GM21717 (cell line): ENCODE results near the gene MINDY4.
"Not testable (repeated sequence)": the region's sequence is repeated elsewhere in the genome, so short reads cannot be mapped to it uniquely, and the experiment has no call there.

Source experiments
- ATAC-seq: cut with Tn5 transposase; IDR thresholded peaks from one replicate; pipeline ENCODE4 v1.9.1; 2021; ENCODE audit warnings: mild to moderate bottlenecking, moderate library complexity; ENCODE audit not compliant: unreplicated experiment

Gene MINDY4

DNA sequence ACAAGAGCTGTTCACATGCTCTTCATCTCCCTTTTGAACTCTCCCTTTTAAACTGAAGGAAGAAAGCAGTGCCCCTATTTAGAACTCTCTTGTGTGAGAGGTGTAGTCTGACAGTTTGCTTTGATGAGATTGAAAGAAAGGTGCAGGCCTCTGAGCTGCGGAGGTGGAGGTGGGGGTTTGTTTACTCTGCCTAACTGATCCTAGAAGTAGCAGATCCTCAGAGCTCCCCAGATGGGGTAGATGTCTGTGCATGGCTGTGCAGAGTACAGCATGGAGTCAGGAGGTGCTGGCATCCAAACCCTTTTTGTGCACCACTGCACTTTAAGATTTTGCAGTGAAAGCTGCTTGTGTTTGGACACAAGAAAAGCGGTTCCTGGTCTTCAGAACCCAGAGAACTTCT, 58.3 kb downstream of the MINDY4 start:
- no peak for ATAC-seq

GRCh38 chr7:30831227-30831626, 60.0 kb downstream of the MINDY4 start:
- ATAC-seq: no peak

DNA sequence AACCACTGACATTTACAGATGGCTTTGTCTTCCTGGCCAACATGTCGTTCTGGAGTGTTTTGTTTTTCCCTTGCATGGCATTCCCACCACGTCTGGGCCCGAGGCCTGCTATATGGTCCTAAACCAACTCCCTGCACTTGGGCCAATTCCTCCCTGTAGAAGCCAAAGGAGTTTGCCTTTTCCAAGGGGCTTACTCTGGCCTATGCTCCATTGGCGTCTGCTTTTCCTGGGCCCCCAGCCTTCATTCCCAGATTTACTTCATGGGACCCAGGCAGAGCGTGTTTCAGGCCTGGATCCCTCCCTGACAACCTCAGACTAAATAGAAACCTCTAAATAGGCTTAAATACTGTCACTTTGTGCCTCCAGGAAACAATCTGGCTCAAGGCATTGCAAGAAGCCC, 60.7 kb downstream of the MINDY4 start:
- ATAC-seq: no peak

DNA sequence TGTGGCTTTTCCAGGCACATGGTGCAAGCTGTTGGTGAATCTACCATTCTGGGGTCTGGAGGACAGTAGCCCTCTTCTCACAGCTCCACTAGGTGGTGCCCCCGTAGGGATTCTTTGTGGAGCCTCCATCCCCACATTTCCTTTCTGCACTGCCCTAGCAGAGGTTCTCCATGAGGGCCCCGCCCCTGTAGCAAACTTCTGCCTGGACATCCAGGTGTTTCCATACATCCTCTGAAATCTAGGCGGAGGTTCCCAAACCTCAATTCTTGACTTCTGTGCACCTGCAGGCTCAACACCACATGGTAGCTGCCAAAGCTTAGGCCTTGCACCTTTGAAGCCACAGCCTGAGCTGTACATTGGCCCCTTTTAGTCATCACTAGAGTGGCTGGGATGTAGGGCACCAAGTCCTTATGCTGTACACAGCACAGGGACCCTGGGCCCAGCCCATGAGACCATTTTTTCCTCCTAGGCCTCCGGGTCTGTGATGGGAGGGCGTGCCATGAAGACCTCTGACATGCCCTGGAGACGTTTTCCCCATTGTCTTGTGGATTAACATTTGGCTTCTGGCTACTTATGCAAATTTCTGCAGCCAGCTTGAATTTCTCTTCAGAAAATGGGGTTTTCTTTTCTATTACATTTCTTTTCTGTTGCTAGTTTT, 62.9 kb downstream of the MINDY4 start:
- ATAC-seq: not testable (repeated sequence)

GRCh38 chr7:30835396-30835915, 64.2 kb downstream of the MINDY4 start:
- no peak for ATAC-seq

DNA sequence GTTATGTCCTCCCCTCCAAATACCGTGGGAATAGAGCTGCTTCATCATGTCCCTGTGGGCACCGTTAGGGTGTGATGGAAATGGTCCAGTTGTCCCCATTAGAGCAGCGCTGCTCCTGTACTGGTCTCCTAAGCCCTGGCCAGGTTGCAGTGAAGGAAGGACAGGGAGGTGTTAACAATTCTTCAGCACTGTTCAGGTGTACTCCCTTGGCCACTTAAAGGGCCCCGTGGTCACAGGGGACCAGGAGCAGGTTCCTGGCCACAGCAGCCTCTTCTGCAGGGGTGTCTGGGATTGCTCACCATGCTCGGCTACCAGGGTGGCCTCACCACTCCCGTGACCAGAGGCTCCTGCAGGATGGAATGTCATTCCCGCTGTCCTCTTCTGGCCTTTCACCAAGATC, 65.8 kb downstream of the MINDY4 start:
- ATAC-seq: no peak

GRCh38 chr7:30837581-30837980, 66.4 kb downstream of the MINDY4 start:
- ATAC-seq: no peak

DNA sequence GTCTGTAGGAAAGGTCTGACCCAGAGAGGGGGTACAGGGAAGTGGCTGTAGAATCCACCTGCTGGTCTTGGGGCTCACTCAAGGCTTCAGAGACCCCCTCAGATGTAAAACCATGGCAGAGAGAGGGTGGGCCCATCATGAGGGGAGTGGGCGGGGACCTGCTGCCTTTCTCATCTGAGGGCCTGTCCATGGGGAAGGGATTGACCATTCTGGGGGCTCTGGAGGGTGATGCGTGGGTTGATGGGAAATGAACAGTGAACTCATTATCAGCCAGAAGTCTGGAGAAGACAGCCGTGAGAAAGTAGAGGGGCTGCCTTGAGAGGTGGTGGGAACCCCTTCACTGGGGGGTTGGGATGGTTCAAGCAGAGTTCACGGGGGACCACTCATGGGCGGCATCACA, 66.8 kb downstream of the MINDY4 start:
- ATAC-seq: no peak

- ATAC-seq: no peak
Measured at GRCh38 chr7:30840141-30841024, 69.2 kb downstream of the MINDY4 start.

GRCh38 chr7:30841025-30841735, 70.0 kb downstream of the MINDY4 start:
- ATAC-seq: no peak

GRCh38 chr7:30841801-30842541, 70.8 kb downstream of the MINDY4 start:
- no peak for ATAC-seq

DNA sequence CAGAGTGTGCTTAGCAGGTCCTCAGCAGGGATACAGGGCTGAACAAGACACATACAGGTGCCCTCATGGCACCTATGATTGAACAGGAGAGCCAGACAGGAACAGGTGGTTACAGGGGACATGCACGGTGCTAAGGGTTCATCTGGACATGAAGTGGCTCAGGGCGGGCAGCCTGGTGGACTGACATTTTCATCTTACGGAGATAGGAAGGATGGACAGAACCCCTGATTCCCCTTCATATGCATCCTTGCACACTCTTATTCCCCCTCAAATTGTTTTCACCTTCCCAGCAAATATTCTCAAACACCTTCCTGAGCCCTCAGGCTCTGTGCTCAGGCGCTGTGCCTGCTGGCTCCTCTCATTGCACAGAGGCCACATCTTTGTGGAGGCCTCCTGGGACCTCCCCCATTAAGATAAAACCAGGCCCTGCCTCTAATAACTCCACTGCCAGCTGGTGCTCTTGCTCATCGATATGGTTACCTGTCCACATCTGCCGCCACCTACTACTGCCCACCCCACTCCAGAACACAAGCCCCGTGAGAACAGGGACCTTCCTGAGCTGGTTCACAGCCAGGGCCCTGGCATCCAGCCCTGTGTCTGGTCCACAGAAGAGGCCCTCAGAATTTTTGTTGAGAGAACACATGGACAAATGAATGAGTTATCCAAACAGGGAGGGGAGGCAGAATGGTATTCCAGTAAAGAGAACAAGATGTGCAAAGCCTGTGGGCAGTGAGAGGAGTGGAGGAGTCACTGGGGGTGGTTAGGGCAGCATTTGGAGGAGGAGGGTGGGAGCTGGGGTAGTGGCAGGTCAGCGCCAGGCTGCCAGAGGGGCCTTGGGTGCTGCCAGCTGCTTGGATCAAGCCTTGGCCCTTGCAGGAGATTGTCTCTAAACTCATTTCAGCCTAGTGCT, 71.6 kb downstream of the MINDY4 start:
- ATAC-seq: no peak

DNA sequence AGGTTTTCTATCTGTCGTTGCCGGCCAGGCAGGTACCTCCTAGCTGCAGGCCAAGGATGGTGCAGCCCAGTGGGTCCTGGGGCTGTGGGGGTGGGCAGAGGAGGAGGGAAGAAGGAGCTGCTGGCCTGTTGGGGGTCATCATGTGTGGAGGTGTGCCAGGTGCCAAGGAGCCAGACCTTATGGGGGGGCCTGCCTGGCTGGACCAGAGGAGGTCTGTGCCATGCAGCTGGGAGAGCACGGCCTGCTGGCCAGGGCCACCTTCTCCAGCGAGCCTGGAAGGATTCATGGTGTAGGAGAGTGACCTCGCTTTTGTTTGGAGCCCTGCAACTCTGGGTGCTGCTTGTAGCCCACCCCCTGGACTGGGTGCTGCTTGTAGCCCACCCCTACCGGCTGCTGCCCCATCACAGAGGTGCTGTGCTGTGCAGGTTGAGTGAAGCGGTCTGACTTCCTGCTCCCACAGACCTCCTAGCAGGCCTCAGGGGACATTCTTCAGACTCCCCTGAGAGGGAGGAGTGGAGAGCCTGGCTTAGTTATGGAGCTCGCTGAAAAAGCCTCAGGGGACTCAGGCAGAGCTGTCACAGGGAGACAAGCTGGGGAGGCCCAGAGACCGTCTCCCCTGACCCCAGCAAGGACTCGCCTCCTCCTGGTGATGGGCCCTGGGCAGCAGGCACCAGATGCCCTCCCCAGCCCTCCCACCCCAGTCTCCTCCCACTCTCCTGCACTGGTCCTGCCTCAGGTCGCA, 72.7 kb downstream of the MINDY4 start:
- ATAC-seq: no peak

DNA sequence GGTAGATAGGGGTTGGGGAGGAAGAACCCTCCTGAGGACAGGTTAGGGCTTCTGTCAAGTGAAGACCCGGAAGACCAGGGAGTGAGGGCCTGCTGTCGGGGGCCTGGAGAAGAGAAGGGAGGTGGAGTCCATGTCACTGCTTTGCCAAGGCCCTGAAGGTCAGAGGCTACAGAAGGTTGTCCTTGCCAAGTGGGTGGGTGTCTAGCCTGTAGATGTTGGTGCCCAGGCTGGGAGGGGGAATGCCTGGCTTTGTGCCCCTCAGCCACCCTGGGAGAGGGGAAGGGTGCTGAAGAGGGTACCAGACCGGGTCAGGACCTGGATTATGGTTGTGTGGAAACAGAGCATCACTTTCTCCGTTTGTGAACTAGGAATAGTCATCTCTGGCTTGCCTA, 73.3 kb downstream of the MINDY4 start:
- no peak for ATAC-seq

DNA sequence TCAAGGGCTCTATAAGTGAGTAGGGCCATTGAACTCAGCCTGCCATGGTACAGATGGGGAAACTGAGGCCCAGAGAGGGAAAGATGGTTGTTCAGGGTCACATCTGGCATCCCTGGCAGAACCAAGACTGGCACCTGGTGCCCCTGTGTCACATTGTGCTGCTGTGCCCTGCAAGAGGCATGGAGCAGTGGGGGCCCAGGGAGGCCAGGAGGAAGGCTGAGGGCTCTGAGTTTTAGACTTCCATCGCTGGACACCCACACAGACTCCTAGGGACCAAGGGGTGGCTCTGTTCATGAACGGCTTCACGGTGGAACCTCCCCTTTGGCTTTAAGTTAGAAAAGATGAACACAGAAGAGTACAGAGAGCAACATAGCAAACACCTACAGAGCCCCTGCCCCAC, 73.7 kb downstream of the MINDY4 start:
- ATAC-seq: no peak

GRCh38 chr7:30845426-30846135, 74.4 kb downstream of the MINDY4 start:
- no peak for ATAC-seq

GRCh38 chr7:30846378-30846777, 75.2 kb downstream of the MINDY4 start:
- ATAC-seq: no peak

- ATAC-seq: no peak
Measured at GRCh38 chr7:30848121-30848855, 77.1 kb downstream of the MINDY4 start.
